GM04503 (cell line): Measurements from ENCODE around the gene LEMD2.

Source experiments
- DNase-seq: peaks from one replicate; pipeline ENCODE4 v3.0.0-alpha.2; 2012; ENCODE audit warnings: low read depth

Gene LEMD2

DNA sequence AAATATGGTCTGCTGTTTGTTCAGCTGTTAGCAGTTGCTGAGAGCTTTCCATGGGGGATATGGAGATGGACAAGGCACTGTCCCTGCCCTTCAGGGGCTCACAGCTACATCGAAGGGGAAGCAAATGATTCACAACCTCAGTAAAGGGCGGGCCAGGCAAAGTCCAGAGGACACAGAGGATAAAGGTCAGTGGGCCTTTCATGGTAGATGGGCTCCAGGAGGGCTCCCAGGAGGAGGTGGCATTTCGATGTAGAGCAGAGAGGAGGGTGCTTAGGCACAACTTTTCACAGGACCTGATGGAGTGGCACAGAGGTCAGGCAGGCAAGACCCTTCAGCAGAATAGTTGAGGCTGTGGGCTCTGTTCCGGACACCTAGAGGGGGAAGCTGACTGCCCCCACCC is 30.1 kb upstream of the LEMD2 start:
- no peak for DNase-seq

DNA sequence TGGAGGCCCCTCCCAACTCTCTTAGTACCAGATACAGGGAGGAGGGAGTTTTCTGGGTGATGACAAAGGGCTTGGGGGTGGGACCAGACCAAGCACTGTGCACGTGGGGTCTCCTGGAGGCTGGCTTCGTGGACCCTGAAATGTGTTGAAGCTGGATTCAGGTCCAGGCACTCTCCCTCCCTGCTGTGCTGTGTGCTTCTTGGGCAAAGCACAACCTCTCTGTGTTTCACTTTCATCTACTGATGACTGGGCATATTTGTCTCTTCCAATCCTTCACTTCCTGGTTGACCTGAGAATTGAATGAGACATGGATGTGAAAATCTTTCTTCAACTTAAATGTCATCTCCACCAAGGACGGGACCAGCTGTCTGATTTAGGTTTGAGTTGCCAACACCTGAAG is 29.4 kb upstream of the LEMD2 start:
- DNase-seq = no peak

DNA sequence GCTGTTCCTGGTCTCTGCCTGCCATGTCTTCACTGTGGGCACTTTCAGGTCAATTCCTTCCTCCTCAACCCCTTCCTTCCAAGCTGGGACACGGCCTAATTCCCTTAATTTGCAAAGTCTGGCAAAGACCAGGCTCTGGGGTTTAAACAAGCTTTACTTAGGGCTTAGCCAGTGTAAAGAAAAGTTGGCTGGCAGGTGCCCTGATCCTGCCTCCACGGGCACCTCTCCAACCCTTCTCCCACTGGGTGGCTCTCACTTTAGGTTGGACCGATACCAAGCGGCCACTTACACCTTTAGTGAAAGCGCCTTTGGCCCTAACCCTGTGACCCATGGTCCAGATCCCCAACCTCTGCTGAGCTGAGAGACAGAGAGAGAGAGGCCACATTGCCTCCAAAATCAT is 28.6 kb upstream of the LEMD2 start:
- DNase-seq = no peak

DNA sequence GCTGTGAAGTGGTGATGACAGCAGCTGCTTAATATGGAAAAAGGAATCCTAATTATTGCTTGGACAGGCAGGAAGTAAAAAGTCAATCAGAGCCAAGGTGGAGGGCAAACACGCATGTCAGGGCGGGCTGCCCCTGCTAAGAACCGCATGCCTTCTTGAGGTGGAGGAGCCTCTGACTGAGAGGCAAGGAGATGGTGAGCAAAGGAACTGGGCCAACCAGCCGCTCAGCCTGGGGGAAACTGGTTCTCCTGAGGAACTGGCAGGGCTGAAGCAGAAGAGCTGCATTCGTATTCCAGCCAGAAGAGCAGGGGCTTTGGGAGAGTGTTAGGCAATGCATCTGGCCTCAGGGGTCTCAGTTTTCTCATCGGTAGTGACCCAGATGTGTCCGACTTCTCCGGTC is 28.0 kb upstream of the LEMD2 start:
- no peak for DNase-seq

DNA sequence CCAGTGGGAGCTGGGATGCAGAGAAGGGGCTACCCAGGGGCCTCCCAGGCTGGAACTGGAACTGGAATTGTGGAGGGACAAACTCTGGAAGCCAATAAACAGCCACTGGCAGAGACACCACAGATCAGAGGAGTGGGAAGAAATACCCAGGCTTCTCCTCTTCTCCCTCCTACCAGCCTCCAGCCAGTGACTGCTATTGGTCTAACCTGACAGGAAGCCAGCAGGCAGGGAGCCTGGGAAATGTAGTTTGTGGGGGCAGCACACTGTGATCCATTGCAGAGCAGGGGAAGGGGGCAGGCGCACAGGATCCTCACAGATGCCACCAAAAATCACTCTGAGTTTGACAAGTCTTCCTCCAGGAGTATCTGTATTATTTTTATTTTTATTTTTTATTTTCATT is 26.9 kb upstream of the LEMD2 start:
- no peak for DNase-seq

DNA sequence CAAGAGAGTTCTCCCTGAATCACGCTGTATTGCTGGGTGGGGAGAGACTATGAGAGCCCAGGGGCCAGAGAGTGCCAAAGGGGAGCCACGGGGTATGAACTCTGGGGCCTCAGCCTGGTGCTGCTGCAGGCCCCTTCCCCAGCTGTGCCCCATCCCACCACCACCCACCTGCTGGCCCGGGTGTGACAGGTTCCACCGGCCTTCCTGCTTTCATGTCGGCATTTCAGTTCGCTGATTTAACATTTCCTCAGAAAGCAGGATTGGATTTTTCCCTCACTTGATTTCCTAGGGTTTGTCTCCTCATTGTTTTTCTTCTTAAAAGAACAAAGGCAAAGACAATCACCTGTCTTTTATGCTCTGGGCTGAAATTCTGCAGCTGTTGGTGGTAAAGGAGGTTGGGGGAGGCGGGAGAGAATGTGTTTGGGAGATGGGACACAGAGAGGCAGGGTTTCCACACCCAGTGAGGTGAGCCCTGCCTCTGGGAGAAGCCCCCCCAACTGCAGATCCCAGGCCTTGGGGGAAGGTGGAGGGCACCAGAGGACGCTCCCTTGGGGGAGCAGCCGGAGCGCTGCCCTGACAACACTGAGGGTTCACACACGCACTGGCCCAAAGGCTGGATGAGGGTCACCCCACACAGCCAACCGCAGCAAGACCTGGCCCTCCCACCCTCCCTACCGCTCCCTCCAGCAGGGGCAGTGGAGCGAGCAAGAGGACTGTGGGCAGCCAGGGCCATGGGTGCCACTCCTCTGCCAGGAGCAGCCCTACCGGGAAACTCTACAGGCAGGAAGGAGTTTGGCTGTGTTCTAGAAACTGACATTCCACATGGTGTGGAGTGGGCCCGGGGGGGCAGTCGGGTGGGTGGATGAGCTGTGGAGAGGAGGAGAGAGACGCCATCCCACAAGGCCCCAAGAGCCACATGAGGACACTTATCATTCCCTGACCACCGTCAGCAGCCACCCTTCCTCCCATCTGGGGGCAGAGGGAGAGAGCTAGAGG is 25.4 kb upstream of the LEMD2 start:
- DNase-seq = no peak

DNA sequence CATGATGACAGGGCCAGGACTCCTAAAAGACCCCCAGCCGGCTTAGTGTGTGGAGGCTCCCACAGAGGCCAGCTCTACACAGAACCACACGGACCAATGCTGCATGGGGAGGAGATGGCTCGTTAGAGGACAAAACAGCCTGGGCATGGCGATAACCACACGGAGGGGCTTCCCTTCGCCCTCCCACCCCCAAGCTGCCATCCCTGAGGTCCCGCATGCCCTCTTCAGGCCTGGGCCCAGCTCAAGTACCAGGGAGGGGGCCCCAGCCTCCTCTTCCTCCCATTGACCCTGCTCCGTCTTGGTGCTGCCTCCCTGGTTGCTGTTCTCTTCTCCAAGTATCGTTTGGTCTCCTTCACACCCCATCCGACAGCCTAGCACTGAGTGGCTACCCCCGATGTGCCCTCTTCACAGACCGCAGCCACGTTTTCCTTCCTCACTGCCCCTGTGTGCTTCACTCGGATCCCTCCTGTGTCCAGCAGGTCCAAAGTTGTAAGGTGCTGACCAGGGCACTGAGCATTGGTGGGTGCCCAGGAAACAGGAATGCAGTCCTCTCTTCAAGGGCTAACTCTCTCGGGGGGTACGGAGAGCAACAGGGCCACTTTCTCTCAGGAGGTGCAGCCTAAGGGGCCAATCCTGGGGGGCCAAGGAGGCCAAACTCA is 24.4 kb upstream of the LEMD2 start:
- DNase-seq = no peak

DNA sequence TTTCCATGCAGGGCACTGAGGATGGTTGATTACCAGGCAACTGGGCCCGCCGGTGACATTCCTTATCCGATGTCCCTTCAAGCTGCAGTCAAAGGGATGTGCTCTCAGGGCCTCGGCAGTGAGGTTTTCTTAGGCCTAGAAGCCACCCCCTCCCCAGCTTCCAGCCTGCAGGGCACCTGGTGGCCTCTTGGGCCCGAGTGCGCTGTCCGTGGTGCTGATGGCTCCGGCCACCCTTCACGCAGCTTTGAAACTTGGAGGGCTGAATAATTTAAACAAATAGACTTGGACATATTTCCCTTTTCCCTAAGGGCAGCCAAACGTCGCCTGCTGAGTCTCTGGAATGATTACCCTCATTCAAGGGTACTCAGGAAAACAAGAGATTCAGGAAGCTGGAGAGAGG is 23.7 kb upstream of the LEMD2 start:
- no peak for DNase-seq

DNA sequence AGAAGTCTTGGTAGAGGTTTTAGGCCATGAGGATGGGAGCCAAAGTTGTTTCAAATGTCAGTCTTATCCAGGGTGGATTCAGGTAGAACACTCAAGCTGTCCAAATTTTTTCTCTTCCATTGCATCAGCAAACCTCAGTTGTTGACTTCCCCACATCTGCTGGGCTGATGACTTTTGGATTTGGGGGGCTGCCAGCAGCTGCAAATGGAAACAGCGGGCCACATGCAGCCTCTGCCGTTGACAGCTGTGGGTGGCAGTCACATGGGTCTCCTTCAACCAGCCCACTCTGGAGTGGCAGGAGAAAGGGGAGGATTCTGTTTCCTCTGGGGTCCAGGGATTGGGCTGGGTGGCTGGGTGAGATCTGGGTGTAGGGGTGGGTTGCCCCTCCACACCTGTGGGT is 20.7 kb upstream of the LEMD2 start:
- DNase-seq = no peak

DNA sequence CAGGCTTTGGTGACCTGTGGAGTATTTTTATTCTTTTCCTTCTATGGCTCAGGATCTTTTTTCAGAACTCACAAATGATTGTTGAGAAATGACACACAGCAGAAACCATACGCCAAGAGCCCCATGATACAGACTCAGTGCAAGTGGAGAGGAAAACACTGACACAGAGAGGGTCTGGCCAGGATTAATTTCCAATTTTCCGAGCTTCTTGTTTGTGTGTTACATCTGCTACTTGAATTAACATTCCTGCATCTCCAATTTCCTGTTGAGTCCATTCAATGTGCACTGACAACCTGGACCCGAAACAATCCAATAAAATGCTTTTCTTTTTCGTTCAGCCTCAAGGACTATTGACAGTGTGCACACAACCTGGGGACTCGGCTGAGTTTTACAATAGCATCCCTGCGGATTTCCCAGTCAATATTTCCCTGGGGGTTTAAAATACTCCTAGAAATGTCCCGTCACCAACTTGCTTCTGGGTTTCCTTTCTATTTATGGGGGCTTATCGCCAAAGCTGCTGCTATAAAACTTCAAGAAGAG is 19.8 kb upstream of the LEMD2 start:
- no peak for DNase-seq

DNA sequence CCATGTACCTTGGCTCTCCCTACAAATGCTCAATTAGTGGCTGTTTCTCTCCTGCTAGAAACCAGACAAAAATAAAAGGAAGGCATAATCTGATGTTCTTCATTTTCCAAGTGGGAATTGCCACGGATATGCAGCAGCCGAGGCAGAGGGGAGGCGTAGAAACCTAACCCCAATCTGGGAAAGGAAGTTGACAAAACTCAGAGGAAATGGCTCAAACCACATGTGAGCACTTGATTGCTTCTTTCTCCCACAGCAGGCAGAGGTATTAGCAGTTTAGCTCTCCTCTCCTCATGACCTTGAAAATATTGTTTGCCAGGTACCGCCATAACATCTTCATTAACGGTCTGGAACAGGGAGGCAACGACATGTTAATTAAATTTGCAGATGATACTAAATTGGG is 18.7 kb upstream of the LEMD2 start:
- DNase-seq = no peak

DNA sequence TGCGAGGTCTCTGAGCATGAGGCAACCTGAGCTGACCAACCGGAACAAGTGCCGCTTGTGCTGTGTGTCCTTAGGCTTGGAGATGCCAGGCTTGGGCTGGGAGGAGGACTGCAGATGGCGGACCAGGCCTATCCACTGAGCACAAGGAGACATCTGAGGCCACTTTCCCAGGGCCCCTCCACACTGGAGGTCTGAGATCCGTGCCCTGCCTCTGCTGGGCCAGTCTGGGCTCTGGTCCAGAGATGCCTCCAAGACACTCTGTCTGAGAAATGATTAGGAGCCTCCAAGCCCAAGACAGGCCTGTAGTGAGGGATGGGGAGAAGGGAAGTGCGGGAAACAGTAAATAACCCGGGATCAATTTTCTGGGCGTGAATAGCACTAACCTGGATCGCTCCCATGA is 17.9 kb upstream of the LEMD2 start:
- no peak for DNase-seq

DNA sequence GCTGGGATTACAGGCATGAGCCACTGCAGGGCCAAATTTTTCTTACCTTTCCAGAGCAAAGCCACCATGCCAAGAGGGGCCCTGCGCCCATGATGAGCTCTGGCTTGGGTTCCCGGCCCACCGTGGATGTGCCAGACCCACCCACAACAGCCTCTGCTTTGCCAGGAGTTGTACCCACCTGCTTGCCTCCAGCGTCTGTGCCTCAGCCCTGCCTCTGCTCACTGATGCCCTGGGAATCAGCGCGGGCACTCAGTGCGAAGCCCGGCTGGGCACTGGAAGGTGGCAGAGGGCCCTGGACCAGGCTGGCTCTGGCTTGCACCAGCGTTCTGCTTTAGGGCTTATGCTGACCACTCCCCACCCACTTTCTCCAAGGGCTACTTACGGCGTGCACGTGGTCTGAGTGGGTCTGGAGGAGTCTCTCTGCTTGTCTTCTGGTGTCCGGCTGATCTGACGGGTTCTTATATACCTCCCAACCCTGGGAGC is 14.7 kb upstream of the LEMD2 start, which contains the start of gene MLN:
Gene MLN, minus strand, starts transcription at position 433 of the 483 bp plus-strand sequence. CDS start 2,840 bp downstream, outside the sequence.
- DNase-seq = no peak

DNA sequence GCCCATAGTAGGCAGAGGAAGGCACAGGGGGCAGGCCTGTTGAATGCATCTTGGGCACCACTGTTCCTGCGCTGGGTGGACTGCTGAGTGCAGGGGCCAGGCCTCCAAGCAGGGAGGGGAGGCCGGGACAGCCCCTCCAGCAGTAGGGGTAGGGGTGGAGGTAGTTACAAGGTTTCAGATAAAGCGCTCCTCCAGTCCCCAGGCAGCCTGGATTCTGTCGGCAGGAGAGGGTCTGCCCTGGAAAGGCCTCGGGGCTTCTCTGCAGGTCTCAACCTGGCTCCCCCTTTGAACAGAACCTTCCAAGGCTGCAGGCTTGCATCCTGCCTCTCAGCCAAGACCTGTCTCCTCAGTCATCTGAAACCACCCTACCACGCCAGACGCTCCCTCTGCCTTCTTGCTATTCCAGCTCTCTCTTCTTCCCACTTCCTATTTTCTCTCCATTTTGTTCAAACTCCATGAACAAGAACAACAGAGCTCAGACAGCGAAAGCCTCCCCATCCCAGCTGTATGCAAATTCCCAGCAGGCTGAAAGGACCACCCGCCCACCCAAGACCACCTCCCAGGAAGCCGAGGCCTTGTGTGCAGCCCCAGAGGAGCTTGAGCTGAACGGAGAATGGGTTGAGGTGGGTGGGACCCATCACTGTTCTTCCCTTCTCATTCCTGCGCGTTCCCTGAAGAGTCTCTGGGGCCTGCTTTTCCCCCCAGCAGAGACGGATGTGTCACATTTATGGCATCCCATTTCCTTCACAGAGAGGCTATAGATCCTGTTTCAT is 13.4 kb upstream of the LEMD2 start:
- DNase-seq = no peak

DNA sequence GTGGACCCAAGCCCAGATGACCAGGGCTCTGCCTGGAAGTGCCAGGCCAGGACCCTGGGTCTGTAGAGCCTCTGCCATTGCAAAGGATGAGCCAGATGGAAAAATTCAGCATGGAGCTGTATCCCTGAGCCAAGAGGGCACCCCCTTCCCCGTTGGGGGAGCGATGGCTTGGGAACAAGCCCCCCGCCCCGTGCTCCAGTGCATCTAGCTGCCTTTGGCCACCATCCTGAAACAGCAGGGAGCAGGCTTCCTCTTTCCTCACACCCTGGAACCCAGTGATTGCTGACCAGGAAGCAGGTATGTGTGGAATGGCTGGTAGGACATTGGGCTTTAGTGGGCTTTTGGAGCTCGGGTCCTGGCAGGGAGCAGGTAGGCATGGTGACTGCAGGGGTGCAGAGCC is 12.7 kb upstream of the LEMD2 start:
- no peak for DNase-seq

DNA sequence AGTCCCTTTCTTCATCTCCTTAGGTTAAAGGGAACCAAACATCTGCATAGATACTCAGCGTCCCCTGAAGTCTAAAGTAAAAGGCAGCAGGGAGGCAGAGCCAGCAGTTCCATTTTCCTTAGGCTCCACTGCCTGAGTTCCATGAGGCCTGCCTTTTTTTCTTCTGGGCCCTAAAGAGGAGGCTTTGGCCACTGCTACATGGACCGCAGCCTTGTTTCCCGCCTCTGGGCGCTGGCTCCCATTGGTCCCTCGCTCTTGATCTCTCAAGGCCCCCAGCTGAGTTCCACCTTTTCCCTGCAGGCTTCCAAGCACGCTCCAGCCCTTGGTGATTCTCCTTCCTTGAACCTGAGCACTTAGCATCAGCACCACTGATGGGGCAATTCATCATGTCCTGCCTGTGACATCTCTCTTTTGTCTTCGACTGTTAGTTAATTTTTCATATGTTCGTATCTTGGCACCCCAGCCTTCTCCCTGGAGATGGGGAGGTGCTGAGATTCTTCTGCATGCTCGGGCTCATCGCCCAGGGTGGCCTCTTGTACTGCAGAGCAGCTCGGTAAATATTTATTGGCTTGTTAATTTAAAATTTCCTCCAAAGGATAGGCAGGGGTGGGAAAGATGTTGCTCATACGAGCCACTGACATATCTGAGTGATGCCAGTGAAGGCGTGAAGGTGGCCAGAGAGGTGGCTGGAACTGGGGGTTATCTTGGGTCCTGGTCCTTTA is 11.5 kb upstream of the LEMD2 start:
- no peak for DNase-seq

DNA sequence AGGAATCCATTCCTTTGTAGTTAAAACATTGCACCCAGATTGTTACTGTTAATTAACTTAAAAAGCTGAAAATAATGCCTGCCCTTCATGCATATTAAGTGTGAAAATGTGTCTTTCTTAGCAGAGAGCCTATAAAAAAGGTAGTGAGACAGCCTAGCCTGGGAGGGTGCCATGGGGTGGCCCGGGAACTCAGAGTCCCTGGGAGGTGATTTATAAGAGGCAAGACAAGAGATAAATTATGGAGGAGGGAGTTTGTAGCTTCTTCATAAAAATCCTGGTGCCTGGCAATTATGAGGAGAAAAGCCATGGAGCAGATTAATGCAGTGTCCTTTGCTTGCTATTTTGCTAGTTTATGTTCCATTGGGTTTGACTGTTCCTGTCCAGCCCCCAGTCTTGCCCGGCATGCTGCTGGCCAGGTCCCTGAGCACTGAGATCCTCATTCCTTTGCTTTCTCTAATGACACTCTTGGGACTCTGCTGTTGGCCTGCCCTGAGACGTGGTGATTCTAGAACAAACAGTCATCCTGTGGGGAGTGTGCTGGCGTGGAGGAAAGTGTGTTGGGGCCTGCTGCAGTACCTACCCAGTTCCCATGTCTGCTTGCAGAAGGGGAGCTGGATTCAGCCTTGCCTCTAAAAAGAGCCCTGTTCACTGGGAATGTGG is 10.7 kb upstream of the LEMD2 start:
- DNase-seq = no peak

DNA sequence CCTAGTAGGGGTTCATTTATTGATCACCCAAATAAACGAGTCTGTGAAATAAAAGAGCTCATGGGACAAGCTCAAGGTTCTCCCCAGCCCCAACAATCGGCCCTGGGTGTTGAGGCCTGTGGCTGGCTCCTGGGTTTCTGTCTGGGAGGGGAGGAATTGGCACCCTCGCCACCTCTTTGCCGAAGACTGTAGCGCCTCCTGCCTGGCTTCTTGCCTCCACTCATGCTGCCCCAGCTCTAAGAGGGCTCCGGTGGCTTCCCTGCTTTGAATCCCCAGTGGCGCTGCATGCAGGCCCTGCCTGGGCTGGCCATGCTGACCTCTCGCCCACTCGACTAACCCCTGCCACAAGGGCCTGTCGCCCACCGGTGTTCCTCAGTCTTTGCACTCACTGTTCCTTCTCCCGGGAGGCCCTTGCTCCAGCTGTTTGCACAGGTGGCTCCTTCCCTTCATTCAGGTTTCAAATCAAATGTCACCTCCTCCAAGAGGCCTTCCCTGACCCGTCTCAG is 9.5 kb upstream of the LEMD2 start:
- DNase-seq = no peak

DNA sequence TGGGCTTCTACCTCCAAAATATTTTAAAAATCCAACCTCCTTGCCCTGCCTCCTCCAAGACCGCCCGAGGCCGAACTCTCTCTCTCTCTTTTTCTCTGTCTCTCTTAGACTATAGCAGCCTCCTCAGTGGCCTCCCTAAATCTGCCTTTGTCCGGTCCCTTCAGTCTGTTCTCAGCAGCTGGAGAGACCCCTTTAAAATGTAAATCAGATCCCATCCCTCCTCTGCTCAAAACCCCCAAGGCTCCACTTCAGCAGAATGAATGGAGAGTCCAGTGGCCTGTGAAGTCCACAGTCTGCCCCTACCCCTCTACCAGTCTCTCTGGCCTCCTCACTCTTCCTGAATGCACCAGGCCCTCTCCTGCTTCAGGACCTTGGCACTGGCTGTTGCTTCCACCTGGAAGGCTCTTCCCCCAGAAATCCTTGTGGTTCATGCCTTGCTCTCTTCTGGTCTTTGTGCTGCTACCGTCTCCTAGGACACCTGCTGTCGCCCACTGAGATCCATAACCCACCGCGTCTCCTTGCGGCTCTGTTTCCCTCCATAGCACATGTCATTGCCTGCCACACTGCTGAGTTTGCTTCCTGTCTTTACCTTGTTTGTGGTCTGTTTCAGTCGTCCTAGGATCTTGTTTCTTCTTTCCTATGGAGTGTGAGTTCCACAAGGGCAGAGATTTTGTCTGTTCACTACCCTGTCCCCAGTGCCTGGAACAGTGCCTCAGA is 8.9 kb upstream of the LEMD2 start:
- DNase-seq = no peak
